8988T (cell line): Measurements from ENCODE around the gene CDH9.
"Not testable (repeated sequence)": the region's sequence is repeated elsewhere in the genome, so short reads cannot be mapped to it uniquely, and the experiment has no call there.

Experiments
- DNase-seq: peaks from one replicate; pipeline ENCODE4 v3.0.0; 2011

CDH9 gene

GRCh38 chr5:26948921-26949320, 89.5 kb downstream of the CDH9 start:
- no peak for DNase-seq

- DNase-seq = no peak
Observed at GRCh38 chr5:26945901-26946300, 92.5 kb downstream of the CDH9 start.

- no peak for DNase-seq
Observed at GRCh38 chr5:26942481-26942880, 95.9 kb downstream of the CDH9 start.

GRCh38 chr5:26940994-26941393, 97.4 kb downstream of the CDH9 start:
- no peak for DNase-seq

- no peak for DNase-seq
Observed at GRCh38 chr5:26932238-26932637, 106.1 kb downstream of the CDH9 start.

- DNase-seq = no peak
Observed at GRCh38 chr5:26921439-26921838, 116.9 kb downstream of the CDH9 start.

- DNase-seq = no peak
Observed at GRCh38 chr5:26903469-26903868, 134.9 kb downstream of the CDH9 start.

GRCh38 chr5:26894719-26895263, 143.6 kb downstream of the CDH9 start:
- DNase-seq = no peak

- no peak for DNase-seq
Observed at GRCh38 chr5:26893078-26893477, 145.3 kb downstream of the CDH9 start.

GRCh38 chr5:26889815-26890214, 148.6 kb downstream of the CDH9 start:
- no peak for DNase-seq

- DNase-seq = no peak
Observed at GRCh38 chr5:26884481-26884880, 153.9 kb downstream of the CDH9 start.

- DNase-seq = no peak
Observed at GRCh38 chr5:26883375-26883774, 155.0 kb downstream of the CDH9 start.

GRCh38 chr5:26881901-26882300, 156.5 kb downstream of the CDH9 start:
- DNase-seq = no peak

- no peak for DNase-seq
Observed at GRCh38 chr5:26877154-26877553, 161.2 kb downstream of the CDH9 start.

- no peak for DNase-seq
Observed at GRCh38 chr5:26872337-26872736, 166.0 kb downstream of the CDH9 start.

GRCh38 chr5:26869781-26870180, 168.6 kb downstream of the CDH9 start:
- DNase-seq = no peak

- DNase-seq = no peak
Observed at GRCh38 chr5:26868504-26868903, 169.9 kb downstream of the CDH9 start.

GRCh38 chr5:26864061-26864460, 174.3 kb downstream of the CDH9 start:
- no peak for DNase-seq

- no peak for DNase-seq
Observed at GRCh38 chr5:26856238-26856637, 182.1 kb downstream of the CDH9 start.

- not testable (repeated sequence) for DNase-seq
Observed at GRCh38 chr5:26852450-26852849, 185.9 kb downstream of the CDH9 start.

- DNase-seq = no peak
Observed at GRCh38 chr5:26847041-26847736, 191.2 kb downstream of the CDH9 start.

- DNase-seq = no peak
Observed at GRCh38 chr5:26843677-26844076, 194.7 kb downstream of the CDH9 start.

GRCh38 chr5:26833596-26833995, 204.8 kb downstream of the CDH9 start:
- DNase-seq = no peak
